NCI-H2196 treated with DMSO at 0.1 percent for 48 hours (cell line): ENCODE measurements around the gene FZD2.
"Not testable (repeated sequence)": the region's sequence is repeated elsewhere in the genome, so short reads cannot be mapped to it uniquely, and the experiment has no call there.

ENCODE experiments used
- DNase-seq: peaks from one replicate; lab custom pipeline; 2025; ENCODE audit not compliant: unreplicated experiment; lab: John Stamatoyannopoulos, UW

The FZD2 gene

GRCh38 chr17:44572801-44573200, 15.5 kb downstream of the FZD2 start:
- no peak for DNase-seq

- DNase-seq = no peak
Measured at GRCh38 chr17:44575403-44575802, 18.1 kb downstream of the FZD2 start.

- no peak for DNase-seq
Measured at GRCh38 chr17:44578947-44579346, 21.7 kb downstream of the FZD2 start.

- no peak for DNase-seq
Measured at GRCh38 chr17:44581868-44582267, 24.6 kb downstream of the FZD2 start.

- no peak for DNase-seq
Measured at GRCh38 chr17:44584443-44584842, 27.2 kb downstream of the FZD2 start.

GRCh38 chr17:44585315-44585714, 28.0 kb downstream of the FZD2 start:
- no peak for DNase-seq

GRCh38 chr17:44587339-44587738, 30.1 kb downstream of the FZD2 start:
- DNase-seq = peak; percentile 46

GRCh38 chr17:44589316-44590071, 32.2 kb downstream of the FZD2 start:
- no peak for DNase-seq

- DNase-seq = not testable (repeated sequence)
Measured at GRCh38 chr17:44590072-44590462, 32.8 kb downstream of the FZD2 start.

GRCh38 chr17:44590762-44591161, 33.5 kb downstream of the FZD2 start:
- not testable (repeated sequence) for DNase-seq

- DNase-seq = no peak
Measured at GRCh38 chr17:44591206-44591605, 33.9 kb downstream of the FZD2 start.

GRCh38 chr17:44593156-44593555, 35.9 kb downstream of the FZD2 start:
- DNase-seq = no peak

- DNase-seq = no peak
Measured at GRCh38 chr17:44595216-44595775, 38.0 kb downstream of the FZD2 start.

GRCh38 chr17:44598329-44598728, 41.0 kb downstream of the FZD2 start:
- DNase-seq = no peak

GRCh38 chr17:44598932-44599297, 41.6 kb downstream of the FZD2 start:
- no peak for DNase-seq

- DNase-seq = no peak
Measured at GRCh38 chr17:44599298-44600175, 42.3 kb downstream of the FZD2 start.

GRCh38 chr17:44601539-44601938, 44.3 kb downstream of the FZD2 start:
- DNase-seq = no peak

GRCh38 chr17:44601973-44602372, 44.7 kb downstream of the FZD2 start:
- DNase-seq = no peak

GRCh38 chr17:44602390-44602789, 45.1 kb downstream of the FZD2 start:
- no peak for DNase-seq

GRCh38 chr17:44602970-44603369, 45.7 kb downstream of the FZD2 start:
- DNase-seq = no peak

- DNase-seq = no peak
Measured at GRCh38 chr17:44604116-44604761, 47.0 kb downstream of the FZD2 start.
